Measurements from ENCODE around the gene SPRYD3.

SPRYD3 gene

GRCh38 chr12:53054112-53054878 lies 24.9 kb downstream of the SPRYD3 start:
- ATAC-seq = peak; percentile 67
- TF ChIP-seq GLIS3 (CRISPR knock-in tag; IDR thresholded peaks at IDR 0.05) (no peak), ZFP30 (CRISPR knock-in tag; IDR thresholded peaks at IDR 0.05) (no peak), CREB5 (CRISPR knock-in tag; IDR thresholded peaks at IDR 0.05; ENCODE audit: low read depth) (no peak), RARB (CRISPR knock-in tag; IDR thresholded peaks at IDR 0.05) (no peak)

- peak; percentile 10 for ATAC-seq
These were observed 25.7 kb downstream of the SPRYD3 start for GRCh38 chr12:53053218-53054111.

GRCh38 chr12:53052419-53053217 lies 26.6 kb downstream of the SPRYD3 start:
- peak; percentile 23 for ATAC-seq
- TF ChIP-seq RARB (CRISPR knock-in tag; IDR thresholded peaks at IDR 0.05) (no peak), CREB5 (CRISPR knock-in tag; IDR thresholded peaks at IDR 0.05; ENCODE audit: low read depth) (no peak), SNAI2 (CRISPR knock-in tag; IDR thresholded peaks at IDR 0.05) (no peak), TSHZ2 (CRISPR knock-in tag; IDR thresholded peaks at IDR 0.05) (no peak), PPARA (CRISPR knock-in tag; IDR thresholded peaks at IDR 0.05; ENCODE audit: borderline replicate concordance) (no peak), TCF4 (CRISPR knock-in tag; IDR thresholded peaks at IDR 0.05; ENCODE audit: borderline replicate concordance) (no peak), ARNTL (CRISPR knock-in tag; IDR thresholded peaks at IDR 0.05; ENCODE audit: borderline replicate concordance, low read depth) (no peak), TOX (CRISPR knock-in tag; IDR thresholded peaks at IDR 0.05; ENCODE audit: borderline replicate concordance) (no peak), PATZ1 (CRISPR knock-in tag; IDR thresholded peaks at IDR 0.05; ENCODE audit: borderline replicate concordance) (no peak), BACH2 (CRISPR knock-in tag; IDR thresholded peaks at IDR 0.05; ENCODE audit: borderline replicate concordance) (no peak), CSDC2 (CRISPR knock-in tag; IDR thresholded peaks at IDR 0.05) (no peak), ESRRG (CRISPR knock-in tag; IDR thresholded peaks at IDR 0.05) (no peak), ZNF565 (CRISPR knock-in tag; conservative IDR thresholded peaks at IDR 0.05; ENCODE audit: low read depth) (no peak), ZNF70 (CRISPR knock-in tag; IDR thresholded peaks at IDR 0.05) (no peak)

More at GRCh38 chr12:53053218-53054111, 25.7 kb downstream of the SPRYD3 start:
- TF ChIP-seq ZC3H10 (CRISPR knock-in tag; IDR thresholded peaks at IDR 0.05) (no peak), ARNTL (CRISPR knock-in tag; IDR thresholded peaks at IDR 0.05; ENCODE audit: borderline replicate concordance, low read depth) (no peak), OSR1 (CRISPR knock-in tag; IDR thresholded peaks at IDR 0.05) (no peak), ESRRG (CRISPR knock-in tag; IDR thresholded peaks at IDR 0.05) (no peak), GLIS3 (CRISPR knock-in tag; IDR thresholded peaks at IDR 0.05) (no peak), PATZ1 (CRISPR knock-in tag; IDR thresholded peaks at IDR 0.05; ENCODE audit: borderline replicate concordance) (no peak), TOX (CRISPR knock-in tag; IDR thresholded peaks at IDR 0.05; ENCODE audit: borderline replicate concordance) (no peak), CSDC2 (CRISPR knock-in tag; IDR thresholded peaks at IDR 0.05) (no peak), ZNF8 (CRISPR knock-in tag; IDR thresholded peaks at IDR 0.05) (no peak), CSRNP3 (CRISPR knock-in tag; IDR thresholded peaks at IDR 0.05) (no peak)

Measured in SK-N-SH treated with all-trans-retinoic acid at 6 μM for 48 hours (cell line).